CD4-positive, alpha-beta T cell treated with Interleukin-1 beta for 1 hour (primary cell): ENCODE data around the gene SPATS2L.
A peak's percentile ranks its signal among the peaks of the same experiment; 100 is the strongest.

Experiments used
- DNase-seq, 2 donors: peaks; one replicate each; pipeline ENCODE4 v3.0.0-alpha.2; 2020 to 2022

SPATS2L gene

GRCh38 chr2:200379481-200380090, 73.1 kb downstream of the SPATS2L start:
- no peak for DNase-seq

- DNase-seq = no peak
These were observed 73.6 kb downstream of the SPATS2L start for GRCh38 chr2:200380091-200380561.

- DNase-seq = no peak
These were observed 74.5 kb downstream of the SPATS2L start for GRCh38 chr2:200380833-200381542.

GRCh38 chr2:200382874-200383273, 76.4 kb downstream of the SPATS2L start:
- no peak for DNase-seq

- DNase-seq = peak in 1 of 2 donors; percentile 61
These were observed 77.1 kb downstream of the SPATS2L start for GRCh38 chr2:200383380-200384110.

- DNase-seq = no peak
These were observed 78.7 kb downstream of the SPATS2L start for GRCh38 chr2:200385063-200385635.

- DNase-seq = no peak
These were observed 86.7 kb downstream of the SPATS2L start for GRCh38 chr2:200393191-200393590.

- no peak for DNase-seq
These were observed 87.6 kb downstream of the SPATS2L start for GRCh38 chr2:200394045-200394444.

GRCh38 chr2:200396781-200397242, 90.3 kb downstream of the SPATS2L start:
- DNase-seq = no peak

GRCh38 chr2:200397785-200398184, 91.3 kb downstream of the SPATS2L start:
- DNase-seq = no peak

GRCh38 chr2:200399046-200399445, 92.6 kb downstream of the SPATS2L start:
- no peak for DNase-seq

- DNase-seq = no peak
These were observed 93.1 kb downstream of the SPATS2L start for GRCh38 chr2:200399636-200400035.

GRCh38 chr2:200403814-200404213, 97.3 kb downstream of the SPATS2L start:
- no peak for DNase-seq

- DNase-seq = no peak
These were observed 98.1 kb downstream of the SPATS2L start for GRCh38 chr2:200404615-200405014.

GRCh38 chr2:200405599-200406298, 99.3 kb downstream of the SPATS2L start:
- DNase-seq = no peak

- DNase-seq = no peak
These were observed 99.9 kb downstream of the SPATS2L start for GRCh38 chr2:200406379-200406778.

GRCh38 chr2:200408428-200409316, 102.2 kb downstream of the SPATS2L start:
- no peak for DNase-seq

- DNase-seq = no peak
These were observed 105.3 kb downstream of the SPATS2L start for GRCh38 chr2:200411831-200412230.

- DNase-seq = no peak
These were observed 107.9 kb downstream of the SPATS2L start for GRCh38 chr2:200414367-200414766.

GRCh38 chr2:200415455-200415854, 109.0 kb downstream of the SPATS2L start:
- DNase-seq = no peak

GRCh38 chr2:200416878-200417277, 110.4 kb downstream of the SPATS2L start:
- no peak for DNase-seq

- no peak for DNase-seq
These were observed 110.9 kb downstream of the SPATS2L start for GRCh38 chr2:200417366-200417765.
